ENCODE results near the gene TMPRSS13.
"Not testable (repeated sequence)": the region's sequence is repeated elsewhere in the genome, so short reads cannot be mapped to it uniquely, and the experiment has no call there.

TMPRSS13 gene

DNA sequence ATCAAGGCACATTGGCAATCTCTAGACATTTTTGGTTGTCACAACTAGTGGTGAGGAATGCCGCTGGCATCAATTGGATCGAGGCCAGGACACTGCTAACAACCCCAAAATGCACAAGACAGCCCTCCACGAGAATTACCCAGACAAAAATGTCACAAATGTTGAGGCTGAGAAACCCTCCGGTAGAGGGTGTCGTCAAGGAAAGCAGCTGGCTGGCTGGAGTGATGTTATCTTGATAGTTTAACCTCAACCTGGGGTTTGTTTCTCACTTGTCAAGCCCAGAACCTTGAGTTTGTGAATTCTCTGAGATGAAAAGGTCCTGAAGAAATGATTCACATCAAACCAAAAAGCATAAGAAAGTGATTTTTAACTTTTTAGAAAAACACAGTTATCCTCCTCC is 21.1 kb upstream of the TMPRSS13 start:
- no peak for FAIRE-seq

- FAIRE-seq = no peak
Measured at GRCh38 chr11:117949062-117949461, 19.9 kb upstream of the TMPRSS13 start.

DNA sequence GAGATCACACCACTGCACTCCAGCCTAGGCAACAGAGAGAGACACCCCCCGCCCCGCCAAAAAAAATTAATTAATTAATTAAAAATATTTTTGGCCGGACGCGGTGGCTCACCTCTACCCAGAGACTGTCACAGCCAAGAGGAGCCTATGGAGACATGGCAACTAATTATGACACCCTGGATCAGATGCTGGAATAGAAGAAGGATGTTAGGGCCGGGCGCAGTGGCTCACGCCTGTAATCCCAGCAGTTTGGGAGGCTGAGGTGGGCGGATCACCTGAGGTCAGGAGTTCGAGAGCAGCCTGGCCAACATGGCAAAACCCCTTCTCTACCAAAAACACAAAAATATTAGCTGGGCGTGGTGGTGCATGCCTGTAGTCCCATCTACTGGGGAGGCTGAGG is 19.3 kb upstream of the TMPRSS13 start:
- FAIRE-seq = not testable (repeated sequence)

DNA sequence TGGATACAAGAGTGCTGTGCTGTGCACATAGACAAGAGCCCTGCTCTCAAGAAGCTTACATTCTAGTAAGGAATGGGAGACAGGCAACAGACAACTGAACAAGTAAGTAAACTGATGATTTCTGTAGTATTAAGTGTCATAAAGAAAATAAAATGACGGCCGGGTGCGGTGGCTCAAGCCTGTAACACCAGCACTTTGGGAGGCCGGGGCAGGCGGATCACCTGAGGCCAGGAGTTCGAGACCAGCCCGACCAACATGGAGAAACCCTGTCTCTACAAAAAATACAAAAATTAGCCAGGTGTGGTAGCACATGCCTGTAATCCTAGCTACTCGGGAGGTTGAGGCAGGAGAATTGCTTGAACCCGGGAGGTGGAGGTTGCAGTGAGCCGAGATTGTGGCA is 18.5 kb upstream of the TMPRSS13 start:
- not testable (repeated sequence) for FAIRE-seq

DNA sequence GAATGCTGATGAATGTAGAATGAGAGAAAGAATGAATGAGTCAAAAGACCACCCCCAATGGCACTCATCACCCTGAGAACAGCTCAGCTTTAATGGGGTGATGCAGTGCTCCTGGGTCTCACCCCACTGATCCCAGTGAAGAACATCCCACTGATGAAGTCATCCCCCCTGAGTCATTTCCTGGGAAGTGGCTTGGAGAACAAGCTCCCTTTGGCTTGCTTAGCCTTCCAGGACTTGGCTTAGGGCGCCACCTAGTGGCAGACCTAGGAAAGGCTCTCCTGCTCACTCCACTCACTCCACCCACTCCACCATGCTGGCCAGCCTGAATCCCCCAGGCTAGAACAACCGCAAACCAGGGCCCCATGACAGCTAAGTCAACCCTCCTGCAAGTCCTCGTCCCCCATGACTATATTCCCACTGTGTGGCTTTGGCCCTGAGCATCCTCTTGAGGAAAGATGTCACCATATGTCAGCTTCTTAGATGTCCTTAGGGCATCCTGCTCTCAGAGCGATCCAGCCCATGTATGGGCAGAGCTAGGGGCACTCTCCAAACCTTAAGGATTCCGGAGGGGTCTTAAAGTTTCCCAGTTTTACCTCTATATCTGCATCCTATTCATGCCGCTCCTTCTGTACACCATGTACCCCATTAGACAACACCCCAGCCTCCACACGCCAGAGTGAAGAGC is 17.8 kb upstream of the TMPRSS13 start:
- FAIRE-seq = no peak

DNA sequence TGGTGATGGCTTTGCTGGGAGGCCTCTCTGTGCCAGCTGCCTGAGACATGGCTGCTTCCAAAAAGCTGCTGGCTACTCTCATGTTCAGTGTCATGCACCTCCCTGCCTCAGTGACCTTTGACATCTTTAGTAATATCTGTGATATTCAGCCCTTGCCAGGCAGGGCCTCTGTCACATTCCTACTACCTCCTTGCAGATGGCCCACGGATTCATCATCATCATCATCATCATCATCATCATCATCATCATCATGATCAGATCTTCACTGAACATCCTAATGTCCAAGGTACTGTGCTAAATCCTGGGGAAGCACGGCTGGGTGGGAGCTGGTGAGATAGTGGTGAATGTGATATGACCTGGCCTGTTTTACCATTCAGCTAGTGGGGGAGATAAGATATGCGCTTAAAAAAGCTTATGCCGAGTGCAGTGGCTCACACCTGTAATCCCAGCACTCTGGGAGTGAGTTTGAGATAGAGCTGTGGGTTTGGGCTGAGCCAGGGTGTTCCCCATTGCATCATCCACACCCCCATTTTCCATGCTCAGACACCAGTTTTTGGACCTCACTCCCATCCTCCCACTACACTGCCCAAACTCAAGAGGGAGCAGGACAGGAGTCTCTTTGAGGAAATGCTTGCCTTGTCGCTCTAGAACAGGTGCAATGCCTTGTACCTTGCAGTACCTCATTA is 17.1 kb upstream of the TMPRSS13 start:
- no peak for FAIRE-seq

- no peak for FAIRE-seq
Measured at GRCh38 chr11:117945047-117945810, 16.0 kb upstream of the TMPRSS13 start.

- FAIRE-seq = no peak
Measured at GRCh38 chr11:117944554-117944953, 15.4 kb upstream of the TMPRSS13 start.

- no peak for FAIRE-seq
Measured at GRCh38 chr11:117941976-117942654, 12.9 kb upstream of the TMPRSS13 start.

DNA sequence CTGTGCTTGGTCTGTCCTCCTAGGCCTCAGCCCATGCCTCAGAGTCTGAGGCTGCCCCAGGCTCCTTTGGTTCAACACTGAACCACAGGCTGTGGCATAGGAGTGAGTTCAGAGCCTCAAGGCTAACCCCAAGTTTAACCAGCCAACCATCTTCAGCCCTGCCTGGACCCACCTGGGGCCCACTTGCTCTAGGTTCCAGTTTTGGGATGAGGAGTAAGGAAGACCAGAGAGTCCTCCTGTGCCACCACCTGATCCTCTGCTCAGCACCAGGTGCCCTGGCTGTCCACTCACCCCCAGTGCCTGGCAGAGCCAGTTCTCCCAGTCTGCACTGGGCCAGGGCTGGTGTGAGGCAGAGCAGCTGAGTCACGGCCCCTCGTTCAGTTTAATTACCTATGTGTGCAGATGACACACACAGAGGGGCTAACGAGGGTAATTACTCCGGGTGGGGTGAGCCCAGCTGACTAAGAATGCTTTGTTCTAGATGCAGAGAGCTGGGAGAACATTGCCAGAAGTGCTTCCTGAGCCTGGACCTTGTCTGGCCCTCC is 12.0 kb upstream of the TMPRSS13 start:
- FAIRE-seq = no peak

GRCh38 chr11:117940736-117941135 is 11.5 kb upstream of the TMPRSS13 start:
- no peak for FAIRE-seq

GRCh38 chr11:117936973-117937372 is 7.8 kb upstream of the TMPRSS13 start:
- FAIRE-seq = no peak

DNA sequence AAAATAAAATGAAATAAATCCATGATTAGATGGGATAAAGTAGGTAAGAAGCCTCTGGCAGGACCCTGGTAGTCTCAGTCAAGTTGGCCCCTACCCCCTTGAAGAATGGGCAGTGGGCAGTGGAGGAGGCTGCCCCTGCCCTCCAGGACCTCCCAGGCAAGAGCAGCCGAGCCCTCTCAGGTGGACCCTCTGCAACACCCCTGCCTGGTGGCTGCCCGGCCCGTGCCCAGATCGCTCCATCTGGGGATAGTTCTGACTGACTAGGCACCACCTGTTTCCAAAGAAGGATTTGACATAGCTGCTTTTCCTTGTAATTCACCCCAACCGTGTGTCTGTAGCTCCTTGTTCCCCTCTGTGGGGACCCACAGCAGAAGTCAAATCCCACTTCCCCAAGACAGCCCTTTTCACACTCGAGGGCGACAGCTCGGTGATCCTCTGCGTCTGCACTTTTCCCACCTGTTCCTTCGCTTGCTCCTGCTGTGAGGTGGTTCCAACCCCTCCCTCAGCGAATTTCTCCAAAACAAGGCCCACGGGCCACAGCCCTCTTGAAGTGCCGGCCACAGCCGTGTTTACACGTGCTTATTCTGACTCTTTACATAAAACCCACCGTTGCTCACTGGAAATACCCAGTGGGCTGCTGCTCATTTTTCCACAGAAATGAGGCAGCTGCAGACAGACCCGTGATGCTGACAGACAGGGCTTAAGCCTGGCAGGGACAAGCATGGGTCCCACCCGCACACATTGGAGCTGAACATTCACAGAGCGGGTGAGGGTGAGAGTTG is 5.5 kb upstream of the TMPRSS13 start:
- no peak for FAIRE-seq

DNA sequence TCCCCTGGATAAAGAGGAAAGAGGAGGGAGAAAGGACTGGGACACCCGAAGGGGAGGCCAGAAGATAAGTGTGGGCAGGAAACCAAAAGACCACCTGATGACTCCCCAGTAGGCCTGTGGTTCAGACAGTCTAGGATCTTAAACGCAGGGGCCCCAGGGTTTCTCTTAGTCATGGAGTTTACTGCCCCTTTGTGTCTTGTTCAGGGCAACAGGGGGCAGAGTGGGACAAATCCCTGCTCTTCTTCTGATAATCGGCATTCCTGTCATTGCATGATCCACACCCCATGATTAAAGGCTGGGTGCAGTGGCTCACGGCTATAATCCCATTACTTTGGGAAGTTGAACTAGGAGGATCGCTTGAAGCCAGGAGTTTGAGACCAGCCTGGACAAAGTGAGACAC is 4.7 kb upstream of the TMPRSS13 start:
- FAIRE-seq = no peak

DNA sequence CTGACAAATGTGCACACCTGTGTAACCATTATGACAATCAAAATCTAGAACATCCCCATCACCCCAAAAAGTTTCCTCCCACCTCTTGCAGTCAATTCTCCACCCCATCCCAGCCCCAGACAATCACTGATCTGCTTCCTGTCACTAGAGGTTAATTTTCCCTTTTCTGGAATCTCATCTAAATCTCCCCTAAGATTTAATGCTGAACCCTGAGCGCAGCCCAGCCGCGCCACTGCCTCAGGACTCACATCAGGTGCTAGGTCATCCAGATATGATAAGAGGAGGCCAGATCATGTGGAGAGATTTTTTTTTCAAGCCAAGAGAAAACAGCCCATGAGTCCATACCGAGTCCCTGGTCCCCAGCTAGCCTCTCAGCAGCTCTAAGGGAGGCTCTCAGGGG is 4.3 kb upstream of the TMPRSS13 start:
- FAIRE-seq = no peak

GRCh38 chr11:117932947-117933346 is 3.7 kb upstream of the TMPRSS13 start:
- FAIRE-seq = no peak

DNA sequence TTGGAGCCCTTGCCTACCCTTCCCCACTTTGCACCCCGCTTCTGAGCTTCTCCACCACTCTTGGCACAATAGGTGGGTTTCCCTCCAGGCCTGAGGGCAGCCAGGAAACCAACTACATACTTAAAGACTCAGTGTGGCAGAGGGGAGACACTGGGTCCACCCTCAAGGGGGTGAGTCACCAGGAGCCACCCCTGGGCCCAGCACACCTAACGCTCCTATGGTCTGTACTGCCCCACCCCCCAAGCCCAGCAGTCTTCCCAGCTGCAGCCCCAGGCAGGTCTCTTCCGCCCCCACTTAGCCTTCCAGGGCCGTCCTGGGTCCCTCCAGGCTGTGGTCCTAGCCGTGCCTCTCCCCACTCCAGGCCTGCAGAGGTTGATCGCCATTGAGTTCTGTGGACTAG is 3.2 kb upstream of the TMPRSS13 start:
- FAIRE-seq = no peak

DNA sequence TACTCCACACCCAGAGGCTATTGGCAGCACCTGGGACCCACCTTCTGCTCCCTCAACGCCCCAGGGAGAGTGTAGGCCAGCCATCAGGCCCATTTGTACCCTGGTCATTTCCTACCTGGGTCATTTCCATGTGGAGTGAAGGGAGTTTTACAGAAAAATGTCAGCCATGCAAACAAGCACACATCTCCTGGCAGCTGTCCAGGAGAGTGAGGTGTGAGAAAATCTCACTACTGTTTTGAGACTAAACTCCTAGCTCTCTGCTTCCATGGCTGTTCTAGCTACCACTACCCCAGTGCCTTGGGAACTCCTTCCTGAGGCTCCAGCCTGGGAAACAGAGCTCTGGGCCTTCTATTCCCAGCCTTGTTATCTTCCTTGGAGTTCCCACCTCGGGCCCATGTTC is 2.8 kb upstream of the TMPRSS13 start:
- FAIRE-seq = no peak

- FAIRE-seq = no peak
Measured at GRCh38 chr11:117931331-117931950, 2.2 kb upstream of the TMPRSS13 start.

DNA sequence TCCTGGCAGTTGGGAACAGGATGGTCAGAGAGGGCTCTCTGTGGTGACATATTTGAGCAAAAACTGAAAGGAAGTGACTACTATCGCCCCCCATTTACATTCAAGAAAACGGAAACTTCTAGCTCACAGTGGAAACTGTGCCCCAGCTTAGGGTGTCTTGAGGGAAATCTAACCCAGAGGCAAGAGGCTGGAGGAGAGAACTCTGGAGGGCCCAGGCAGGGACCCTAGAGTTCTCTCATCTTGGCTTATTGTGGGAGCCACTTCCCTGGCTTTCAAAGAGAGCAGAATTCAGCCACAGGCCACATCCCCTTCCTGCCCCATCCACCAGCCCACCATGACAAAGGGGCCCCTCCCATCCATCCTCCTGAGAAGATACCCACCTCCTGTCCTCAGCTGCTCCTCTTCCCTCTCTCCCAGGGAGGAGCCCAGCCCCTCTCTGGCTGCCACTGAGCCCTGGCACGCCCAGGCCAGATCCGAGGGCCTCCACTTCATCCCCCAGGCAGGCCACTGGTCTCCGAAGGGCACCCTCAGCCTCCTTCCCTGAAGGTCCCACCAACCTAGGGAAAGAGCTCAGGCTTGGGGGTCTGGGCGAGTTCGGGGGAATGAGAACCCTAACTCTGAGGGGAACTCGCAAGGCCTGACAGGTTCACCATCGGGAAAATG is 1.6 kb upstream of the TMPRSS13 start:
- FAIRE-seq = no peak

- FAIRE-seq = no peak
Measured at GRCh38 chr11:117929916-117930570, 841 bp upstream of the TMPRSS13 start.

Data from colon (tissue), 2 donors.